Heart left ventricle (tissue), 16 donors: ENCODE data around the gene FGF14. TPM values are rescaled to one million over a fixed set of nuclear protein-coding genes. Genes with fewer than 3 reads are reported as not detected.
"Not testable (repeated sequence)": the region's sequence is repeated elsewhere in the genome, so short reads cannot be mapped to it uniquely, and the experiment has no call there.

Source experiments
- ATAC-seq, 4 donors: fragments of 200-7000 bp; cut with Tn5 transposase; one replicate each; pipeline ENCODE4 v1.9.1; 2020 to 2022; ENCODE audit warnings: moderate library complexity in 4 of 4, mild to moderate bottlenecking in 3 of 4, moderate number of reproducible peaks in 1 of 4
- DNase-seq, 5 donors: peaks; one replicate each; pipeline ENCODE4 v3.0.0-alpha.2; 2020
- H3K27ac ChIP-seq, 12 donors: fragments of 200-600 bp; sonication (generic) in 4 of 12; one replicate each; pipeline versions ENCODE4 v1.5.0 to v1.8.0; 2016 to 2022; ENCODE audit warnings: mild to moderate bottlenecking in 2 of 12
- H3K27me3 ChIP-seq, 9 donors: fragments of 200-600 bp; sonication (generic) in 2 of 9; one replicate each; pipeline versions ENCODE4 v1.5.1 to v1.8.0; 2016 to 2022; ENCODE audit warnings: mild to moderate bottlenecking in 3 of 9
- H3K36me3 ChIP-seq, 9 donors: fragments of 200-600 bp; sonication (generic) in 2 of 9; one replicate each; pipeline versions ENCODE4 v1.5.0 to v1.8.0; 2018 to 2022; ENCODE audit warnings: mild to moderate bottlenecking in 2 of 9
- H3K4me1 ChIP-seq, 12 donors: fragments of 200-600 bp; sonication (generic) in 4 of 12; one replicate each; pipeline versions ENCODE4 v1.5.0 to v1.8.0; 2016 to 2022; ENCODE audit warnings: mild to moderate bottlenecking in 3 of 12
- H3K4me3 ChIP-seq, 12 donors: fragments of 200-600 bp; sonication (generic) in 4 of 12; one replicate each; pipeline versions ENCODE4 v1.5.0 to v1.8.0; 2017 to 2022; ENCODE audit warnings: mild to moderate bottlenecking in 9 of 12, moderate library complexity in 4 of 12
- H3K9me3 ChIP-seq, 12 donors: fragments of 200-600 bp; sonication (generic) in 4 of 12; one replicate each; pipeline versions ENCODE4 v1.5.0 to v1.8.0; 2016 to 2022; ENCODE audit warnings: mild to moderate bottlenecking in 1 of 12
- POLR2A ChIP-seq, 2 donors: fragments of 450-650 bp; IDR thresholded peaks; one replicate each; pipeline ENCODE4 v1.6.1; 2017; ENCODE audit warnings: antibody characterized with exemption in 2 of 2, mild to moderate bottlenecking in 2 of 2, moderate library complexity in 2 of 2
- WGBS, 4 donors: extraction: QIAGEN DNeasy Blood & Tissue Kit in 2 of 4; methylation state at CpG; one replicate each; pipeline versions ENCODE4 v1.1.5 to v1.1.7; 2013 to 2018; 5-methylcytosine and 5-hydroxymethylcytosine counted together
- intact Hi-C, 10 donors: fragments of 100-400 bp; cut with DNase I; formaldehyde crosslinking; loops; one replicate each; pipeline versions ENCODE4 v1.11.1 to v1.14.2; 2022
- polyA plus RNA-seq, 2 donors: library from polyadenylated mRNA; stranded (reverse); fragments of 200-250 nt; gene quantifications; one replicate each; pipeline ENCODE4 v1.2.3, GENCODE V29; 2013
- total RNA-seq, 9 donors: library from RNA; depleted of rRNA in 2 of 9; stranded (reverse); fragments of >200 nt in 2 of 9; fragmentation: NEBNext Ultra II Directional in 3 of 9; extraction: Animal tissue kit (Norgen Biotek cat#: 25700) in 3 of 9; gene quantifications; one replicate each; pipeline versions ENCODE4 v1.1.0 to v1.2.4, GENCODE V29; 2016 to 2023
- TF ChIP-seq, protein P1 (sequence below), 12 donors: fragments of 200-600 bp; sonication (generic) in 4 of 12; IDR thresholded peaks; one replicate each; pipeline versions ENCODE4 v1.5.0 to v1.8.0; 2018 to 2022; ENCODE audit warnings: antibody characterized with exemption in 12 of 12, mild to moderate bottlenecking in 5 of 12
- donor health status: ischemic (EF 13 %, LVEDD 7.1; RV severe dilation, severe dysfunction).
- donor health status: healthy with polysubstance abuse.
- donor health status: DM: no; HTN: yes; CAD: no.
- donor health status: DM: no; HTN: no; CAD: no.
- donor health status: ischemic (EF 25% LVEDD 6.9; RV normal size, moderate dysfunction).
- donor health status: ischemic (EF 25% LVEDD 5.7; RV mildly dilated, moderate dysfunction).
- donor health status: healthy.
- donor health status: DM: yes; HTN: yes; CAD: no.
- donor health status: ischemic (EF 35%, LVEDD 5.7; RV mildly dilated, moderate dysfunction).
- donor health status: nonischemic (EF 11% LVEDD 7.7; RV severe dilation, severe dysfunction).
- donor health status: DM: yes; HTN: yes; CAD: no.
- donor health status: PGD.
- donor health status: ischemic (EF 29% LVEDD 5.4; RV normal size, mild dysfunction).
- donor health status: nonischemic (EF 23%, LVEDD 6.1; RV moderate dilation, normal function).

FGF14 gene
- total and polyA plus RNA-seq, 11 donors, result 0.14 to 6.3 (median 3.9) TPM

DNA sequence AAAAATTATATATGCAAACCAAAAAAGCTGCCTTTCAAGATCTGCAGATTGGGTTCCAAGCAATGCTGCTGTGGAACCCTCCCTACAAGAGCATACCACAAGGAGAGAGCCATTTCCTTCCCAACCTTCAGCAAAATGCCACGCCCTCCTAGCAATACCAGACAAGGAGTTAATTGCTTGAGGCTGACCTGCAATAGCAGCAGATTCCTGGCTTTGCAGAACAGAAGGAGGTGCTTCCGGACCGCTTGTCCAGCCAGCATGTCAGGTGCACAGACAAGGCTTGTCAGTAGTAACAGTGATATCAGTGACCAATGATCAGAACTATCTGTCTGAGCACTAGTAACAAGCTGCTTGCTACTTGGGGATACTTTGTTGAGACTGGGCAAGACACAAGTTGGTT, 301.6 kb downstream of the FGF14 start:
- TF ChIP-seq POLR2A (IDR thresholded peaks at IDR 0.05), result no peak
- TF ChIP-seq, protein P1, sequence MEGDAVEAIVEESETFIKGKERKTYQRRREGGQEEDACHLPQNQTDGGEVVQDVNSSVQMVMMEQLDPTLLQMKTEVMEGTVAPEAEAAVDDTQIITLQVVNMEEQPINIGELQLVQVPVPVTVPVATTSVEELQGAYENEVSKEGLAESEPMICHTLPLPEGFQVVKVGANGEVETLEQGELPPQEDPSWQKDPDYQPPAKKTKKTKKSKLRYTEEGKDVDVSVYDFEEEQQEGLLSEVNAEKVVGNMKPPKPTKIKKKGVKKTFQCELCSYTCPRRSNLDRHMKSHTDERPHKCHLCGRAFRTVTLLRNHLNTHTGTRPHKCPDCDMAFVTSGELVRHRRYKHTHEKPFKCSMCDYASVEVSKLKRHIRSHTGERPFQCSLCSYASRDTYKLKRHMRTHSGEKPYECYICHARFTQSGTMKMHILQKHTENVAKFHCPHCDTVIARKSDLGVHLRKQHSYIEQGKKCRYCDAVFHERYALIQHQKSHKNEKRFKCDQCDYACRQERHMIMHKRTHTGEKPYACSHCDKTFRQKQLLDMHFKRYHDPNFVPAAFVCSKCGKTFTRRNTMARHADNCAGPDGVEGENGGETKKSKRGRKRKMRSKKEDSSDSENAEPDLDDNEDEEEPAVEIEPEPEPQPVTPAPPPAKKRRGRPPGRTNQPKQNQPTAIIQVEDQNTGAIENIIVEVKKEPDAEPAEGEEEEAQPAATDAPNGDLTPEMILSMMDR (IDR thresholded peaks at IDR 0.05), result no peak
- H3K9me3 ChIP-seq, result no peaks in the 10 kb centered on the region
- intact Hi-C loops, result loop anchor here in 1 of 10 donors (10.0 kb wide), 1 partner anchor 155 kb away; no protein-coding TSS in a partner anchor
- DNase-seq (no peak), ATAC-seq (no peak)
- 50 to 72% (median 65%) methylated on average over 3 of the region's 3 CpGs for WGBS, 4 donors
- H3K4me1 ChIP-seq, result peaks cover 0 to 6% (median 0%) of the 10 kb centered on the region in 12 donors
- no peak overlapping the region for H3K4me3 ChIP-seq
- H3K27ac ChIP-seq, result no peak overlapping the region
- H3K36me3 ChIP-seq, result no peaks in the 10 kb centered on the region
- H3K27me3 ChIP-seq, result no peaks in the 10 kb centered on the region

DNA sequence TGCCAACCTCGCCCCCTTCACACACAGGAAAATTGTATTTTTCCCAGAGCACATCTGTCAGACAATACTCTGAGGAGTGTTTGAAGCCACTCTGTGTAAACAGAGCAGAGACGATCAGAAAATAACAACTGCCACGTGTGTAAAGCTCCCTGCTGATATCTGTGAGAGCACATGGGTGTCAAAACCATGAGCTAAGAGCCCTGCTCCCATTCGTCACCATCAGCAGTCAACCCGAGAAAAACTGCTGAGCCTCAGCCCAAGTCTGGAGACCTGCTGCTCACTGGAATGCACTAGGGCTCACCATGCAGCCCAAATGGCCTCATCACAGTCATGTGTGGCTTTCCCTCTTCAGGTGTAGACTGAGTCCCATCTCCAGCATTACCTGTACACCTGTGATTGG, 304.1 kb downstream of the FGF14 start:
- no peak for DNase-seq

DNA sequence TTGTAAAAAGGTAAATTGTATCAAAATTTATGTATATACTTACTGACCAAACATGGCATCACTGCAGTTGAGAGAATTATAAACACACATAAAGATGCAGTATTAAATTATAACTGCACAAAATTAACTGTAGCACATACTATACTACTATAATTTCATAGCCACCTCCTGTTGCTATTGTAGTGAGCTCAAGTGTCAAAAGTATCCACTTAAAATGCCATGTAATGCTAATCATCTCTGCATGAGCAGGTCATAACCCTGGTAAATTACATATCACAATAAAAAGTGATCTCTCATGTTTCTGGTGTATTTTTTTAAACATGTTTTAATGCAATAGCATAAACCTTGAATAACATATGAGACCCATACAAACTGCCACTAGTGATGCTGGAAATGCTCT, 308.6 kb downstream of the FGF14 start:
- peak in 1 of 4 donors; percentile 62 for ATAC-seq
- H3K4me3 ChIP-seq, DNase-seq, H3K36me3 ChIP-seq, H3K27ac ChIP-seq, H3K27me3 ChIP-seq, H3K9me3 ChIP-seq: not testable (repeated sequence)
- peaks cover 0 to 32% (median 0%) of the 10 kb centered on the region in 12 donors for H3K4me1 ChIP-seq
- intact Hi-C loops, result loop anchor here in 2 of 10 donors (5.0 to 10.0 kb wide), 3 partner anchors 81 to 151 kb away; no protein-coding TSS in a partner anchor

More for the DNA sequence above, 304.1 kb downstream of the FGF14 start:
- Histone ChIP-seq H3K27me3 (no peaks in the 10 kb centered on the region), H3K27ac (peak overlapping the region in 1 of 12 donors; percentile 13), H3K36me3 (no peaks in the 10 kb centered on the region), H3K9me3 (no peaks in the 10 kb centered on the region), H3K4me1 (peaks cover 0 to 7% (median 0%) of the 10 kb centered on the region in 12 donors), H3K4me3 (no peak overlapping the region)
- intact Hi-C loops, result loop anchor here in 1 of 10 donors (10.0 kb wide), 1 partner anchor 153 kb away; no protein-coding TSS in a partner anchor
- ATAC-seq, result peak in 2 of 4 donors; percentile 61 to 68
- WGBS, 4 donors, result 20 to 30% (median 27%) methylated on average over 5 of the region's 5 CpGs
- TF ChIP-seq, protein P1 (IDR thresholded peaks at IDR 0.05), result no peak
- TF ChIP-seq POLR2A (IDR thresholded peaks at IDR 0.05), result no peak

DNA sequence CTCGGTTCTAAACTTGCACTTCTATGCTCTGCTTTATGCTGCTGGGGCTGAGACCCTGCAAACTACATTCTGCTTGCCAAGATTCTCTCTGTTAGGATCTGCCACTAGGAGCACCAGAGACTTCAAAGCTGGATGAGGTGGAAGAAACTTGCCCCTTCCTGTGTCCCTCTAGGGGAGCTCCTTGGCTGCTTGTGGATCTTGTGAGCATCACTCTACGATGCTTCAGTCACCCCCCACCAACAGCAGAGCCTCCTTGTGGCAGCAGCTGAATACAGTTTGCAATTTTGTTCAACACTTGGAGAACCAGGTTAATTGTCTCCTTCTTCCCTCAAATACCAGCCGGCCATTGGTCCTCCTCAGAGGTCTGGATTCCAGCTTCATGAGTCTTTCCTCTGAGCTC, 310.6 kb downstream of the FGF14 start:
- peaks cover 0 to 28% (median 0%) of the 10 kb centered on the region in 12 donors for H3K4me1 ChIP-seq
- no peaks in the 10 kb centered on the region for H3K27me3 ChIP-seq
- no peaks in the 10 kb centered on the region for H3K36me3 ChIP-seq
- intact Hi-C loops, result loop anchor here in 2 of 10 donors (5.0 to 10.0 kb wide), 3 partner anchors 79 to 149 kb away; no protein-coding TSS in a partner anchor
- no peak for TF ChIP-seq POLR2A (IDR thresholded peaks at IDR 0.05)
- TF ChIP-seq, protein P1 (IDR thresholded peaks at IDR 0.05), result peak in 4 of 12 donors; percentile 7 to 26 (median 14)
- DNase-seq (no peak), ATAC-seq (peak in 3 of 4 donors; percentile 10 to 29 (median 27))
- H3K9me3 ChIP-seq, result no peaks in the 10 kb centered on the region
- no peak overlapping the region for H3K4me3 ChIP-seq
- no peak overlapping the region for H3K27ac ChIP-seq
- 43 to 66% (median 53%) methylated on average over 3 of the region's 3 CpGs for WGBS, 4 donors
